NCI-H1105 (cell line): Measurements from ENCODE around the gene PVALEF.
"Not testable (repeated sequence)": the region's sequence is repeated elsewhere in the genome, so short reads cannot be mapped to it uniquely, and the experiment has no call there.

Experiments
- DNase-seq: peaks from one replicate; lab custom pipeline; 2025; lab: John Stamatoyannopoulos, UW

PVALEF gene

GRCh38 chr17:81144423-81144781 lies 20.9 kb upstream of the PVALEF start:
- no peak for DNase-seq

- not testable (repeated sequence) for DNase-seq
Measured at GRCh38 chr17:81146208-81146607, 19.1 kb upstream of the PVALEF start.

- no peak for DNase-seq
Measured at GRCh38 chr17:81147701-81148100, 17.6 kb upstream of the PVALEF start.

GRCh38 chr17:81148571-81148970 lies 16.7 kb upstream of the PVALEF start:
- DNase-seq: no peak

GRCh38 chr17:81148986-81149533 lies 16.2 kb upstream of the PVALEF start:
- no peak for DNase-seq

- no peak for DNase-seq
Measured at GRCh38 chr17:81150377-81151077, 14.8 kb upstream of the PVALEF start.

GRCh38 chr17:81151278-81151677 lies 14.0 kb upstream of the PVALEF start:
- no peak for DNase-seq

- no peak for DNase-seq
Measured at GRCh38 chr17:81152288-81152828, 12.9 kb upstream of the PVALEF start.

- DNase-seq: no peak
Measured at GRCh38 chr17:81153340-81153803, 11.9 kb upstream of the PVALEF start.

- DNase-seq: not testable (repeated sequence)
Measured at GRCh38 chr17:81154016-81154415, 11.3 kb upstream of the PVALEF start.

GRCh38 chr17:81154961-81155360 lies 10.3 kb upstream of the PVALEF start:
- DNase-seq: no peak

- no peak for DNase-seq
Measured at GRCh38 chr17:81156866-81157805, 8.2 kb upstream of the PVALEF start.

GRCh38 chr17:81157848-81158687 lies 7.2 kb upstream of the PVALEF start:
- no peak for DNase-seq

- no peak for DNase-seq
Measured at GRCh38 chr17:81158688-81159590, 6.4 kb upstream of the PVALEF start.

GRCh38 chr17:81159611-81160265 lies 5.6 kb upstream of the PVALEF start:
- no peak for DNase-seq

- no peak for DNase-seq
Measured at GRCh38 chr17:81160306-81160705, 5.0 kb upstream of the PVALEF start.

- DNase-seq: no peak
Measured at GRCh38 chr17:81160747-81161453, 4.4 kb upstream of the PVALEF start.

GRCh38 chr17:81161536-81161935 lies 3.8 kb upstream of the PVALEF start:
- DNase-seq: no peak

GRCh38 chr17:81161972-81162371 lies 3.3 kb upstream of the PVALEF start:
- DNase-seq: no peak
